Activated CD4-positive, alpha-beta memory T cell treated with anti-CD3 and anti-CD28 coated beads, Interleukin-2, amount 10 ng/mL, durations not matched to agents 7 days and 5 days (primary cell): ENCODE measurements around the gene SLC6A18. TPM values are rescaled to one million over a fixed set of nuclear protein-coding genes. Genes with fewer than 3 reads are reported as not detected.

Experiments used
- CTCF ChIA-PET: fragments of 350-600 bp; sonication (Branson Sonifier 250); formaldehyde crosslinking; loops from one replicate; lab custom pipeline; 2021; ENCODE audit warnings: antibody characterized with exemption, inconsistent platforms; lab: Charles Lee
- POLR2A ChIA-PET: fragments of 350-600 bp; sonication (Branson Sonifier 250); formaldehyde crosslinking; loops from one replicate; lab custom pipeline; 2021; ENCODE audit warnings: antibody characterized with exemption; lab: Charles Lee
- DNase-seq: peaks from one replicate; pipeline ENCODE4 v3.0.0-alpha.2; 2020
- H3K27ac Mint-ChIP-seq: one replicate; pipeline ENCODE4 v1.8.0; 2021; ENCODE audit warnings: mild to moderate bottlenecking, mixed read lengths
- H3K27me3 Mint-ChIP-seq: one replicate; pipeline ENCODE4 v1.8.0; 2021; ENCODE audit warnings: mixed read lengths
- H3K36me3 Mint-ChIP-seq: one replicate; pipeline ENCODE4 v1.8.0; 2021; ENCODE audit warnings: low read depth, mixed read lengths
- H3K4me1 Mint-ChIP-seq: one replicate; pipeline ENCODE4 v1.8.0; 2021; ENCODE audit warnings: mixed read lengths
- H3K4me3 Mint-ChIP-seq: one replicate; pipeline ENCODE4 v1.8.0; 2021; ENCODE audit warnings: mild to moderate bottlenecking, mixed read lengths
- H3K9me3 Mint-ChIP-seq: one replicate; pipeline ENCODE4 v1.8.0; 2021; ENCODE audit warnings: mixed read lengths
- total RNA-seq, 2 experiments: library from RNA; stranded (reverse); gene quantifications; one replicate each; pipeline ENCODE4 v1.2.3, GENCODE V29; 2021

The SLC6A18 gene
- total RNA-seq, 2 experiments from 2014 or later, result not detected

GRCh38 chr5:1202026-1202797, 23.0 kb upstream of the SLC6A18 start:
- H3K4me3 Mint-ChIP-seq, result no peak overlapping the region
- H3K36me3 Mint-ChIP-seq, result no peaks in the 10 kb centered on the region
- CTCF ChIA-PET, result no interaction called here
- POLR2A ChIA-PET, result no interaction called here
- DNase-seq, result no peak
- H3K9me3 Mint-ChIP-seq, result no peaks in the 10 kb centered on the region
- no peaks in the 10 kb centered on the region for H3K4me1 Mint-ChIP-seq
- no peak overlapping the region for H3K27ac Mint-ChIP-seq
- peaks cover 2% of the 10 kb centered on the region for H3K27me3 Mint-ChIP-seq

- Mint-ChIP-seq H3K4me1 (no peaks in the 10 kb centered on the region), H3K27ac (no peak overlapping the region), H3K9me3 (no peaks in the 10 kb centered on the region), H3K27me3 (peaks cover 2% of the 10 kb centered on the region), H3K4me3 (no peak overlapping the region), H3K36me3 (no peaks in the 10 kb centered on the region)
- ChIA-PET POLR2A (no interaction called here), CTCF (no interaction called here)
- no peak for DNase-seq
Observed at GRCh38 chr5:1202798-1203185, 22.4 kb upstream of the SLC6A18 start.

DNA sequence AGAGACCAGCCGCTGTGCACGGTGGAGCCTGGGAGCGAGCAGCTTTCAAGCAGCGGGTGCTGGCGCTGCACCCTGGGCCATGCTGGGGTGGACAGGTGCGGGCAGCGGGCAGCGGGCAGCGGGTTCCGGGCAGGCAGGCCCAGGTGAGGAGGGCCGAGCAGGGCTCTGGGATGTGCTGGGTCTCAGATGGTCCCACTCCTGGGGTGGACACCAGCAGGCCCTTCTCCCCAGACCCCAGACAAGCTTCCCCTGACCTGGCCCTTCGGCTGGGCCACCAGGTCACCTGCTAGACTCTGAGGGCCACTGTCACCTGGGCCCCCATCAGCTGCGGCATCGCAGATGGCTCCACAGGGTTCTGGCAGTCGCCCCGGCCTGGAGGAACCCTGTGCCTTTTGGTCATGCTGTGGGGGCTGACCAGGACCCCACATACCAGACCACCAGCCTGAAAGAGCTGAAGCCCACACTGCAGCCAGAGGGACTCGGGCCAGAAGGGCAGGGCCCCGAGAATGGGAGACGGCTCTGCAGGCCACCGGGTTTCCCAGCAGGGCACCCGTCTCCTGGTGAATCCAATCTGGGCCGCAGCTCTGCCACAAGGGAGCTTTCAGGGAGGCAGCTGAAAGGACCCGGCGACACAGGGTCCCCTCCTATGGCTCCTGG, 21.7 kb upstream of the SLC6A18 start:
- DNase-seq, result no peak
- H3K4me3 Mint-ChIP-seq, result no peak overlapping the region
- H3K9me3 Mint-ChIP-seq, result no peaks in the 10 kb centered on the region

GRCh38 chr5:1203968-1204692, 21.1 kb upstream of the SLC6A18 start:
- no peaks in the 10 kb centered on the region for H3K9me3 Mint-ChIP-seq
- ChIA-PET POLR2A (no interaction called here), CTCF (no interaction called here)
- no peaks in the 10 kb centered on the region for H3K36me3 Mint-ChIP-seq
- H3K4me3 Mint-ChIP-seq, result no peak overlapping the region
- H3K27me3 Mint-ChIP-seq, result peaks cover 2% of the 10 kb centered on the region
- no peaks in the 10 kb centered on the region for H3K4me1 Mint-ChIP-seq
- H3K27ac Mint-ChIP-seq, result no peak overlapping the region
- DNase-seq, result no peak

More for the DNA sequence above, 21.7 kb upstream of the SLC6A18 start:
- Mint-ChIP-seq H3K27ac (no peak overlapping the region), H3K4me1 (no peaks in the 10 kb centered on the region), H3K36me3 (no peaks in the 10 kb centered on the region), H3K27me3 (peaks cover 2% of the 10 kb centered on the region)
- CTCF ChIA-PET, result no interaction called here
- POLR2A ChIA-PET, result no interaction called here

GRCh38 chr5:1204693-1205242, 20.4 kb upstream of the SLC6A18 start:
- ChIA-PET CTCF (no interaction called here), POLR2A (no interaction called here)
- no peaks in the 10 kb centered on the region for H3K4me1 Mint-ChIP-seq
- H3K36me3 Mint-ChIP-seq, result no peaks in the 10 kb centered on the region
- no peak overlapping the region for H3K4me3 Mint-ChIP-seq
- peaks cover 2% of the 10 kb centered on the region for H3K27me3 Mint-ChIP-seq
- no peaks in the 10 kb centered on the region for H3K9me3 Mint-ChIP-seq
- DNase-seq, result no peak
- no peak overlapping the region for H3K27ac Mint-ChIP-seq

DNA sequence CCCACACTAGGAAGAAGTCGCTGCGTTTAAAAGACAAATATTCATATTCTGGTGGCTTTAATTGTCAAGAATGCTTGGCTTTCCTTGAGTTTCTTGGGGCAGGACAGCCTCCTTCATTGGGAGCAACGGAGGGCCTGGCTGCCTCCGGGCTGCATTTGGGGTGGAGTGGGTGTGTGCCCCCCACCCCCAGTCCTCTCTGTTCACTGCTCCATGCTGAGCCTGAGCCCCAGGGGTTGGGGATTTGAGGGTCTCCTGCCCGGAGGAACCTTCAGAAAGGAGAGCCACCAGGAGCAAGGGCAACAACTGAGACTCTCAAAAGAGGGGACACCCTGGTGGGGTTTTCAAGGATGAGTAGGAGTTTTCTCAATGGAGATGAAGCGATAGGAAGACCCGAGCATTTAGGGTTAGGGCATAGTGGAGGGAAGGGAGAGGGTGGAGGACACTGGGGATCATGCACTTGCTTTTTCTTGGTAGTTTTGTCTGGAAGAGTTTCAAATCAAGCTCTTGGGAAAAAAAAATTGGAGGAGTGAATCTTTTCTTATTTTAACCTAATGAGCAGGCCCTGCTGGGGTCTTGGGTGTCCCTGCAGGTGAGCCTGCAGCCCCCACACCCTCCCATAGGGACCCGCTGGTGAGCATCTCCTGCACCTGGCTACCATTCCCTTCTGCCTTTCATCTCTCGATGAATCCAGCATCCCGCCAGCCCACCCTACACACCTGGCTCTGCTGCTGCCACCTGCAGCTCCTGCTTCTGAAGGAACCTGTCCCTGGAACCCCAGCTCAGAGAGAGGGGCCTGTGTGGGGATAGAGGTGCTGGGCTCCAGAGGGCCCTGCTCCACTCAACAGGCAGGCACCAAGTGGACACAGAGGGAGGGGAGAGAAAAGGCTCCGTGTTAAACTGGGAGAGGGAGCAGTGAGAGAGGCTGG, 19.7 kb upstream of the SLC6A18 start:
- no peak for DNase-seq
- H3K4me1 Mint-ChIP-seq, result no peaks in the 10 kb centered on the region
- no peak overlapping the region for H3K4me3 Mint-ChIP-seq
- no peaks in the 10 kb centered on the region for H3K9me3 Mint-ChIP-seq
- no peak overlapping the region for H3K27ac Mint-ChIP-seq
- no peaks in the 10 kb centered on the region for H3K36me3 Mint-ChIP-seq
- H3K27me3 Mint-ChIP-seq, result peaks cover 2% of the 10 kb centered on the region
- CTCF ChIA-PET, result no interaction called here
- POLR2A ChIA-PET, result no interaction called here

GRCh38 chr5:1206521-1207412, 18.4 kb upstream of the SLC6A18 start:
- Mint-ChIP-seq H3K4me3 (no peak overlapping the region), H3K9me3 (no peaks in the 10 kb centered on the region), H3K4me1 (no peaks in the 10 kb centered on the region), H3K27me3 (peaks cover 2% of the 10 kb centered on the region), H3K27ac (no peak overlapping the region), H3K36me3 (no peaks in the 10 kb centered on the region)
- POLR2A ChIA-PET, result no interaction called here
- CTCF ChIA-PET, result no interaction called here
- DNase-seq, result no peak

DNA sequence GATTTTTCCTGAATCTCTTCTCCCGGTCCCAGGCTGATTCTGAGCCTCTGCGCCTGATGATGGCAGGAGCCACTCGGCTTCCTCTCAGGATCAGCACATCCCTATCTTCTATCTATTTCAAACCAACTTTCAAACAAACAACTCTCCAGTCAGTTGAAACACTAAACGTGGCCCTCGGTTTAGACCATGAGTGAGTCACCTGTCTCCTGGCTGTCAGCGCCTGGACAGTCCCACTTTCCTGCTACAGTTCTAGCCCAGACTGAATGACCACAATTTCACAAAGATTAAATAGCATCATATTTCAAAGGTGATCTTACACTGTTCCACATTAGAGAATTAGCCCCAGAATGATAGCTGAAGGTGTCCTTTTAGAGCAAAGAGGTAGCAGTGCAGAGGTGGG, 17.6 kb upstream of the SLC6A18 start:
- no peaks in the 10 kb centered on the region for H3K36me3 Mint-ChIP-seq
- ChIA-PET POLR2A (no interaction called here), CTCF (no interaction called here)
- H3K27me3 Mint-ChIP-seq, result peaks cover 2% of the 10 kb centered on the region
- no peaks in the 10 kb centered on the region for H3K4me1 Mint-ChIP-seq
- H3K9me3 Mint-ChIP-seq, result no peaks in the 10 kb centered on the region
- DNase-seq, result no peak
- H3K27ac Mint-ChIP-seq, result no peak overlapping the region
- no peak overlapping the region for H3K4me3 Mint-ChIP-seq

DNA sequence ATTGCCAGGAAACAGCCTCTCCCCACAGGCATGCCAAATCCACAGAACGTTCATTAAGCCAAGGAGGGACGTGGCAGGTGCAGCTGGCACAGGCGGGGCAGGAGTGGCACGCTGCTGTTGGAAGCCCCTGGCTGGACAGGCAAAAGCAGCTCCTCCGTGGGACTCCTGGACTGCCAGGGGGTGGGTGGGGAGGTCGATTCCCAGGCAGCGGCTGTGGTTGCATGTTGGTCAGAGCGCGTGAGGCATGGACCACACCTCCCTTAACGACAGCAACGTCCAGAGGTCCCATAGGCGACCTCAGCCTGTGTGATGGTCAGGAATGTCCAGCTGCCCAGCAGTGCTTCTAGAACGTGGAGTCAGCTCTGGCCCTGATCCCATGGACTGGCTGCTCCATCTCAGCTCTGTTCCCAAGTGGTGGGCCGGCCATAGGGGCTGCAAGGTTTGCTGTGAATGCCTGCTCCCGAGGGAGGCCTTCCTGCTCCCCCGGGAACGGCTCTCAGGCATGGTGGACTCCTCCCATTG, 16.9 kb upstream of the SLC6A18 start:
- ChIA-PET POLR2A (no interaction called here), CTCF (no interaction called here)
- DNase-seq, result no peak
- Mint-ChIP-seq H3K27me3 (peaks cover 2% of the 10 kb centered on the region), H3K4me1 (no peaks in the 10 kb centered on the region), H3K9me3 (no peaks in the 10 kb centered on the region), H3K27ac (no peak overlapping the region), H3K36me3 (no peaks in the 10 kb centered on the region), H3K4me3 (no peak overlapping the region)

GRCh38 chr5:1208743-1209488, 16.3 kb upstream of the SLC6A18 start:
- Mint-ChIP-seq H3K27me3 (peaks cover 2% of the 10 kb centered on the region), H3K4me3 (no peak overlapping the region), H3K4me1 (no peaks in the 10 kb centered on the region), H3K9me3 (no peaks in the 10 kb centered on the region), H3K27ac (no peak overlapping the region), H3K36me3 (no peaks in the 10 kb centered on the region)
- ChIA-PET POLR2A (no interaction called here), CTCF (no interaction called here)
- no peak for DNase-seq

- CTCF ChIA-PET, result no interaction called here
- H3K27me3 Mint-ChIP-seq, result peaks cover 2% of the 10 kb centered on the region
Observed at GRCh38 chr5:1209489-1209852, 15.7 kb upstream of the SLC6A18 start.

More at GRCh38 chr5:1209489-1209852, 15.7 kb upstream of the SLC6A18 start:
- DNase-seq, result no peak
- no peaks in the 10 kb centered on the region for H3K9me3 Mint-ChIP-seq
- no peak overlapping the region for H3K27ac Mint-ChIP-seq
- H3K4me3 Mint-ChIP-seq, result no peak overlapping the region
- no peaks in the 10 kb centered on the region for H3K36me3 Mint-ChIP-seq
- POLR2A ChIA-PET, result no interaction called here
- no peaks in the 10 kb centered on the region for H3K4me1 Mint-ChIP-seq
